PFSK-1 (cell line): Measurements from ENCODE around the gene S100A8.

ENCODE experiments used
- FOXP2 ChIP-seq: optimal IDR thresholded peaks from 2 replicates; pipeline ENCODE3; 2011; ENCODE audit warnings: borderline replicate concordance, control low read depth, inconsistent platforms; ENCODE audit not compliant: insufficient read depth; ENCODE audit errors: extremely low read length, extremely low read depth
- POLR2AphosphoS5 ChIP-seq: IDR thresholded peaks from 2 replicates; pipeline ENCODE4 v1.6.1; 2012; ENCODE audit warnings: low read depth, mild to moderate bottlenecking, control low read depth, low read length, moderate library complexity
- REST ChIP-seq, 2 experiments: IDR thresholded peaks; 2 replicates each; pipeline versions ENCODE4 v1.6.1 to v1.8.0; 2011 to 2012; ENCODE audit warnings: low read depth in 2 of 2, low read length in 2 of 2, control low read depth in 1 of 2, inconsistent platforms in 1 of 2, mild to moderate bottlenecking in 1 of 2, moderate library complexity in 1 of 2; ENCODE audit not compliant: insufficient read depth in 1 of 2
- SIN3A ChIP-seq: IDR thresholded peaks from 2 replicates; pipeline ENCODE4 v1.6.1; 2012; ENCODE audit warnings: mild to moderate bottlenecking, low read length, moderate library complexity, borderline replicate concordance; ENCODE audit not compliant: insufficient read depth
- TAF1 ChIP-seq: IDR thresholded peaks from 2 replicates; pipeline ENCODE4 v1.6.1; 2012; ENCODE audit warnings: low read length, control low read depth, borderline replicate concordance; ENCODE audit not compliant: insufficient read depth

Gene S100A8

GRCh38 chr1:153395136-153395685, 4.3 kb upstream of the S100A8 start:
- TF ChIP-seq TAF1 (no peak), POLR2AphosphoS5 (no peak), SIN3A (no peak), FOXP2 (no peak), REST (IDR thresholded peaks at IDR 0.05; ENCODE audit: insufficient read depth in 1 of 2, low read depth in 2 of 2, low read length in 2 of 2) (no peak)

GRCh38 chr1:153394391-153394790, 3.5 kb upstream of the S100A8 start:
- TF ChIP-seq FOXP2, result no peak
- no peak for TF ChIP-seq SIN3A
- TF ChIP-seq REST (IDR thresholded peaks at IDR 0.05; ENCODE audit: insufficient read depth in 1 of 2, low read depth in 2 of 2, low read length in 2 of 2), result no peak
- no peak for TF ChIP-seq TAF1
- no peak for TF ChIP-seq POLR2AphosphoS5

- TF ChIP-seq TAF1 (no peak), POLR2AphosphoS5 (no peak), REST (IDR thresholded peaks at IDR 0.05; ENCODE audit: insufficient read depth in 1 of 2, low read depth in 2 of 2, low read length in 2 of 2) (no peak), FOXP2 (no peak), SIN3A (no peak)
These were observed 3.1 kb upstream of the S100A8 start for GRCh38 chr1:153393926-153394325.

GRCh38 chr1:153392822-153393221, 1.9 kb upstream of the S100A8 start:
- no peak for TF ChIP-seq FOXP2
- no peak for TF ChIP-seq SIN3A
- TF ChIP-seq POLR2AphosphoS5, result no peak
- TF ChIP-seq REST (IDR thresholded peaks at IDR 0.05; ENCODE audit: insufficient read depth in 1 of 2, low read depth in 2 of 2, low read length in 2 of 2), result no peak
- no peak for TF ChIP-seq TAF1

- TF ChIP-seq SIN3A, result no peak
- TF ChIP-seq FOXP2, result no peak
- no peak for TF ChIP-seq TAF1
- TF ChIP-seq REST (IDR thresholded peaks at IDR 0.05; ENCODE audit: insufficient read depth in 1 of 2, low read depth in 2 of 2, low read length in 2 of 2), result no peak
- TF ChIP-seq POLR2AphosphoS5, result no peak
These were observed 1.4 kb upstream of the S100A8 start for GRCh38 chr1:153392258-153392657.
